Kasumi-1 (cell line): ENCODE measurements around the gene ESYT1.
A peak's percentile ranks its signal among the peaks of the same experiment; 100 is the strongest.
"Not testable (repeated sequence)": the region's sequence is repeated elsewhere in the genome, so short reads cannot be mapped to it uniquely, and the experiment has no call there.

Source experiments
- DNase-seq, 2 experiments: peaks; one replicate each; lab custom pipeline; 2025; lab: John Stamatoyannopoulos, UW

The ESYT1 gene

DNA sequence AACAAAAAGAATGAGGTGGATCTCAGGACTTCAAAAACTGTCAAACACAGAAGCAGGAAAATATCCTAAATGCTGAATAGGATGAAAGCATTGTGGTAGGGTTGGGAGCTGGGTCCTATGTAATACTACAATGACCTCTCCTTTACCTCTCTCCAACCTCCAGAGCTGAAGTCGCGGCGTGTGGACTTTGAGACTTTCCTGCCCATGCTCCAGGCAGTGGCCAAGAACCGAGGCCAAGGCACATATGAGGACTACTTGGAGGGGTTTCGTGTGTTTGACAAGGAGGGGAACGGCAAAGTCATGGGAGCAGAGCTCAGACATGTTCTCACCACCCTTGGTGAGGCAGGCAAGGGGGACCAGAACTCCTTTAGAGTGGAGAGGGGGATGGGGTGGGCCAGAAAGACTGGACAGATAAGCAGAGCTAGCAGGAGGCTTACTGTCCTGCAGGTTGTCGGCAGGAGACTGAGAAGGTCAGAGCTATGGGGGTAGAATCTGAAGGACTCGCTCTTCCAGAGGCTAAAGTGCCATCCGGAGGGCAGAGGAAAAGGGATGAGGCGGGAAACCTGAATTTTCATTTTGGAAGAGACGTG lies 27.3 kb downstream of the ESYT1 start:
- DNase-seq = no peak

- not testable (repeated sequence) for DNase-seq
These were observed 28.6 kb downstream of the ESYT1 start for GRCh38 chr12:56156464-56157200.

GRCh38 chr12:56157201-56158028 lies 29.3 kb downstream of the ESYT1 start:
- peak; percentile 90 to 94 for DNase-seq

DNA sequence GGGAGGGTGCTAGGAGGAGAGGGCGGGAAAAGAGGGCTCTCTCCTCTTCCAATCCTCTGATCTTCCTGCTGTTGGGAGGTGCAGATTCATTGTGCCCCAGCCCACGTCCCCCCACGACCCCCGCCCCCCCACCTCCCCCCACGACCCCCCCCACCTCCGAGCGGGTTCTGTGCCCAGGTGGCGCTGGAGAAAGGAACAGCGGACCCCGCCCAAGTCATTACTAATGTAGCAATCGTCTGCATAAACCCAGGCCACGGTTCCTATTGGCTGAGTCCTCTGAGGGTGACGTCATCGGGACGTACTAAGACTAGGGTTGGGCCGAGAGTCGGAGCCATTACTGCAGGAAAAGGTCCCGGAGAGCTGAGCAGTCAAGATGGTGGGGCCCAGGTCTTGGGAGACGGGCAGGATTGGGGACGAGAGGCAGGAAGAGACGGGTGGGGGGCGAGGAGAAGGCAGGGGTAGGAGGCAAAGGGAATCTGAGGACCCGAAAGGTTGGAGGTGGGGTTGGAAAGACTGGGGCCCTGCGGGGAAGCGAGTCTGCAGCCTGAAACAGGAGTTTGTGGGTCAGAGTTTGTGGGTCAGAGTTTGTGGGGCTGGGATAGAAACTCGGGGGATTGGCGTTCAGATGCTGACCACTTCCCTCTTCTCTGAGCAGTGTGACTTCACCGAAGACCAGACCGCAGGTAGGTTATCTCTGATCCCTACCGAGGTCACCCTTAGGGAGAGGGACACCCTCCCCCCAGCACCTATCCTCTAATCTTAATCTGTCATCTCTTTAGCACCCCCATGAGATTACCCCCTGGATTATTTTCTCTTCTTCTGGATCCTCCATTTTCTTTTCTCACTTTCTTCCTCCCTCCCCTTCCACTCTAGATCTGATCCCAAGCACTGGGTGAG lies 30.2 kb downstream of the ESYT1 start, which contains the start of gene MYL6:
TSS of gene MYL6 (plus strand) at position 331 of the 897 bp plus-strand sequence. CDS start at position 374, 43 bp downstream.
- DNase-seq = peak; percentile 98

GRCh38 chr12:56158926-56159461 lies 30.9 kb downstream of the ESYT1 start:
- DNase-seq = peak; percentile 47 to 71

DNA sequence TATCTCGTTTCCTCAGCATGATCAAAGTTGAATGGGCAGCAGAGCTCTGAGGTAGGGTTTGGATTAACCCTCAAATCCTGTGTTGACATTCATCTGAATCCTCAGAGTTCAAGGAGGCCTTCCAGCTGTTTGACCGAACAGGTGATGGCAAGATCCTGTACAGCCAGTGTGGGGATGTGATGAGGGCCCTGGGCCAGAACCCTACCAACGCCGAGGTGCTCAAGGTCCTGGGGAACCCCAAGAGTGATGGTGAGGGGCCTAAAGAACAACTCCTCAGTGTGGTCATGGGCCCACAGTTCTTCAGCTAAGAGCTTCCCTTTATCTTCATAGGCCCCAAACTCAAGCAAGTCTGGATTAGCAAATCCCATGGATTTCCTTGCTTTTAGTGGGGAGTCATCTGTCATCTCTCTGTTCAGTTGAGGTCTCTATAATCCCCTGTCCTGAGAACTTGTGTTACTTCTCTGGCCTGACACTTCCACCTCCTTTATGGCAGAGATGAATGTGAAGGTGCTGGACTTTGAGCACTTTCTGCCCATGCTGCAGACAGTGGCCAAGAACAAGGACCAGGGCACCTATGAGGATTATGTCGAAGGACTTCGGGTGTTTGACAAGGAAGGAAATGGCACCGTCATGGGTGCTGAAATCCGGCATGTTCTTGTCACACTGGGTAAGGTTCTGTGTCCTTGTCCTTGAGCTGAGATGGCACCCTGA lies 31.6 kb downstream of the ESYT1 start:
- no peak for DNase-seq

DNA sequence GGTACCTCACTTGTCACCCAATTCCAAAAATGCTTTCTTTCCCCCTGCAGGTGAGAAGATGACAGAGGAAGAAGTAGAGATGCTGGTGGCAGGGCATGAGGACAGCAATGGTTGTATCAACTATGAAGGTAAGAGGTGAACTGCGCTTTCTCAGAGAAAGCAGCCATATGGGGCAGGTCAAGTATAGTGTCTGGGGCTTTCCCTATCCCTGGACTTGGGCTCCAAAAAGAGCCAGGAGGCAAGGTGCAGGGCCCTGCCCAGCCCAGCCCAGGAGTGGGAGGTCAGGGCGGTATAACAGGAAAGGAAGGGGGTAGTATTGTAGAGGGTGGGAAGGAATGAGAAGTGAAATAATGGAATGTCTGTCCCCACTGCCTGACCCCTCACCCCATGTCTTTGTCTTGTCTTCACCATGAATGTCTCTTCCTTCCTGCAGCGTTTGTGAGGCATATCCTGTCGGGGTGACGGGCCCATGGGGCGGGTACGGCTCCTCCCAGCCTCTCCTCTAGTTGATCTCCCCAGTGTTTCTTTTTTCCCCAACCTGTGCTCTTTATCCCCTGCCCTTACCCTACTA lies 32.2 kb downstream of the ESYT1 start:
- peak; percentile 30 to 36 for DNase-seq

DNA sequence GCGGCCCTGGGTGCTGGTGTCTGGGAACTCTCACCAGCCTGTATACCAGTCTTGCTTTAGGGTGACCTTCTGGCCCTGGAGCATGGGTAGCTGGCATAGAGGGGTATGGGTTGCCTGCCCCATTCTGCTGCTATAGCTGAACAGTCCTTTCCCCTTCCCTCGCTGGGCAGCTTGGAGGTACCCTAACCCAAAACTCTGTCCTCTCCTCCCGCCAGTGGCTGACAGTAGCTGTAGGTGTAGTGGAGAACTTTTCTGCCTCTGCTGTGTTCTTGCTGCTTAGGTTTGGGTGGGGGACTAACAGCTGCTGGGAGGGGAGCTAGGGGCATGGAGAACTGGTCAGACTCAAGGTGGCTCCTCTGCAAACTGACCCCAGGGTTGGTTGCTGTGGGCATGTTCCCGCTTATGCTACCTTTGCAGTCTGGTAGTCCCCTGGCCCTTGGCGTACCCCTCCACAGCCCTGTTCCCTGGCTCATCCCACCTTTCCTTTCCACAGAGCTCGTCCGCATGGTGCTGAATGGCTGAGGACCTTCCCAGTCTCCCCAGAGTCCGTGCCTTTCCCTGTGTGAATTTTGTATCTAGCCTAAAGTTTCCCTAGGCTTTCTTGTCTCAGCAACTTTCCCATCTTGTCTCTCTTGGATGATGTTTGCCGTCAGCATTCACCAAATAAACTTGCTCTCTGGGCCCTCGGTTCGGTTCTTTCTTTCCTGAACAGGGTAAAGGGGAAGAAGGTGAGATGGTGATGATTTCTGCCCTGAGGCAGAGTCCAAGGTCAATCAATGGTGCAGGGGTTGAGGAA lies 33.0 kb downstream of the ESYT1 start:
- DNase-seq = no peak

DNA sequence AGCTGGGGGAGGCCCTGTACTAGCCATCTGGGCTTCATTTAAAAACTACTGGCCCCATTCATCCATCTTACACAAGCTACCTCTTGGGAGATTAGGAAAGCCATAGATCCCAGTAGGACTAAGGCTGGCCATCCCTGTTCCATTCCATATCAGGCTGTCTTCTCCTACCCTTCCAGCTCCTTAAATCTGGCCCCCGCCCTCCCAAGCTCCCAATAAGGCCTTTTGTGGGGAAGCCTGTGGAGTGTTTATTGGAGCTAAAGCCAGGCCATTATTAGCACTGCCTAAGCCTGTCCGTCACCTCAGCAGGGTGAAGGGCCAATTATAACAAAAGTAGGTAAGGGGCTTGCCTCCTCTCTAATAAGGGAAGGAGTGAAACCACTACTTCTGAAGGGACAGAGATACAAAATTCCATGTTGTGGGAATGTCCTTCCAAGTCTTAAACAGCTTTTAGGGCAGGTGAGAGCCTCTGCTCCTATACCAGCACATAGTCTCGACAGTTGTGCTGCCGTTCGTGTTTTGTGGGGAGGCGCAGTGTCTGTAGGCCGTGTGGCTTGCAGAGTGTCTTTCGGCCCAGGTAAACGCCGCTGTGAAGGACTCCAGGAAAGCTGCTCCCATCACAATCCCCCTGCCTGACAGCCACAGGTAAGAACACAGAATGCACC lies 33.8 kb downstream of the ESYT1 start:
- no peak for DNase-seq

DNA sequence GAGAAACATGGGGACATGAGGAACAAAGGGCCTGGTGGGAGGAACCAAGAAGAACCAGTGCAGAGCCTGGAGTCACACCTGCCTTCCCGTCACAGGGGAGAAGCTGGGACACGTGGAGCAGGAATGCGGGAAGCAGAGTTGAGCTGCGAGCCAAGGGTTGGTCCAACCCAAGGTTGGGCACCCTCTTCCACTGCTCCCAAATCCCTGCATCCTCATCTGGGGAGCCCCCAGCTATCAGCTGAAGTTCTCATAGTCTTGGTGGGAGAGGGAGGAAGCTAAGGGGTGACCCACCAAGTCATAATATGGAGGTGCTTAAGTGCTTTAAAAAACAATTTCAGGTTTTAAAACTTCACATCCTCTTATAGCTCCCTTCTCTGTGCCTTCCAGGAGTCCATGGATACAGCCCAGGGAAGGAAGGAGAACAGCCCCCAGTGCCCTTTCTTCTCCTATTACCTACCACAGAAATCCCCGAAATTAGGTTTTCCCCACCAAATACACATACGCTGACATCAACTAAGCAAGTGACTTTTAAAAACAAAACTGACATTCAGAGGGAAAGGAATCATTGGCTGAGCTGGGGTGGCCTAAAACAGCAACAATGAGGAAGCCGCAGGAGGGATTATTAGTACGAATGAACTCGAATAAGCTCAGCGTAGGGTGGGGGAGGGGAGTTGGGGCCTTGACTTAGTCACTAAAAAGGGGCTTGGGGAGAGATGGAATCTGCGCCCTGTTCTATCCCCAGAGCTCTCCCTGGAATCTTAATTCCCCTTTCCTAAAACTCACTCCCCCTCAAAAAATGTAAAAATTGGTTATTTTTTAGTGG lies 34.6 kb downstream of the ESYT1 start:
- DNase-seq = no peak

DNA sequence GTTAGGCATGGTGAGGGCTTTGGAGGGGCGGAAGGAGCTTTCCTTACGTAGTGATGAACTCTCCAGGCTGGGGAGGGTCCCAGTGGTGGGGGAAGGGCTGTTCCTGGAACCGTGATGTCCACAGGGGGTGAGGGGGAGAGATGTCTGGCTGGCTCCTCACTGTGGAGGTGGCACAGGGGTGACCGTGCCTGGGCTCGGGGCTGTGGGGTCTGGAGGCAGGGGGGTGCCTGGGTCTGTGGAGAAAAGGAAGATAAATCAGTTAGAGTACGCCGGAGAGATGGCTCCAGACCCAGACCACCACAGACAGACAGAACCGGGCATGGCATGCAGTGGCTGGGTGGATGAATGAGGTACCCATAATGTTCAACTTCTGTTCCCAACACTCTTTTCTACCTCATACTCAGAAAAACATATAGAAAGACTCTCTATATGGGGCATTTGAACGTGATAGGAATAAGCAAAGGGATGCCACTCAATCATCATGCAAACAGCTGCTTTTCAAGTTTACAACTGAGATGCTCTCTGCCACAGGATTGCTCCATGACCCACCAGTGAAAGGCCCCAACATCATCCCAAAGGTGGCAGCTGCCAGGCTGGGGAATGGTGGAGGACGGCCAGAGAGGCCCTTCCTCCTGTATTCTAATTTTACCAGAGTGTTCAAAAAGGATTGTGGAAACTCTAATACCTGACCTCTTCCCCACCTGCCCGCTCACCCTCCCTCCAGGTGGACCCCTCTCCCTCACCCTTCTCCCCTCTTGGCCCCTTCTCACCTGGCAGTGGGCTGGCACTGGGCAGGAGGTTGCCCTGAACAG lies 35.7 kb downstream of the ESYT1 start:
- no peak for DNase-seq

GRCh38 chr12:56164345-56164729 lies 36.3 kb downstream of the ESYT1 start:
- DNase-seq = no peak

DNA sequence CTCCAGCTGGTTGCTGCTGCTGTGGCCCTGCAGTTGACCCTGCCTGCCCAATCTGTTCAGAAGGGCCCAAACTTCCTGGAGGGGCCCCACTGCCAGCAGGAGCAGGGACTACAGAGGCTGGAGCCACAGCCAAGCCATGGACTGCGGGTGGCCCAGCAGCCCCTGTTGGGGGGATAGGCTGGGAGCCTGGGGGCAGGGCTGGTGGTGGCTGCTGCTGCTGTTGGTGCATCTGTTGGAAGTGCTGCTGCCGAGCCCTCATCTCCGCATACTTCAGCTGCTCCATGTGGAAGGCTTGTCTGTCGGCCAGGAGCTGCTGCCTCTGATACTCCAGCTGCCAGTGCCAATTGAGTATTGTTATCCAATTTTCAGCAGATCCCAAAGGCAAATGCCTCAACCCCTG lies 37.3 kb downstream of the ESYT1 start:
- no peak for DNase-seq

- DNase-seq = no peak
These were observed 41.2 kb downstream of the ESYT1 start for GRCh38 chr12:56169229-56169759.

DNA sequence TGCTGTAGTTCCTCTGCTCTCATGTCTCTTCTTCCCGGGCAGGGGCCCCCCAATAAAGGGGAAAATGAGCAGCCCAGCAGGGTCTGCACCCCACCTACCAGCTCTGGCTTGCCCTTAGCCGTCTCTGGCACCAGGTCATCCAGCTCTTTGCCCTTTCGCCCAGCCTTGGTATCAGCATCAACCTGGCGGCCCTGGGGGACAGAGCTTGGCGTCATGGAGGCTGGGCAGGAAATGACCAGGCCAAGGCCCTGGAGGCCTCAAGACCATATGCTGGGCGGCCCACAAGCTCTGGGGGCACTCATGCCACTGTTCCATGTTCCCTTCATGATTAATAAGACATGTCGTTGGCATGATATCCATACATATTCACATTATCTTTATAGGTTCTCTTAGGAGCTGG lies 44.8 kb downstream of the ESYT1 start:
- DNase-seq = no peak

GRCh38 chr12:56178347-56178746 lies 50.3 kb downstream of the ESYT1 start:
- no peak for DNase-seq

DNA sequence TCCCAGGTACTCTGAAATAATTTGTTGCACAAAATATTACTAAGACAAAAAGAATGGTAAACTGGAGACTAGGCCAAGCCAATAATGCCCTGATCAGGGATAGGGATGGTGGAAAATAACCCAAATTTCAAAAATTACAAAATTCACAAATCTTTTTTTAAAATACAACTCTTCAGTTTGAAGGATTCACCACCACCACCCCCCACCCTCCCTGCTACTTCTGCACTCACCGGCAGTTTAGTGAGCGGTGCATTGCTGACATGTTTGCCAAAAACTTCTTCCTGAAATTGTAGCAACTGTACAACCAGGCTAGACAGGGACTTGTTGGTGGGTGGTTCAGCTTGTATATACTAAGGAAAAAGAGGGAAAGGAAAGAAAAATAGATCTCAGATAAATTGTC lies 58.9 kb downstream of the ESYT1 start:
- no peak for DNase-seq
